Measurements from ENCODE around the gene ASGR2. TPM values are rescaled to one million over a fixed set of nuclear protein-coding genes. Genes with fewer than 3 reads are reported as not detected.

Gene ASGR2
- total RNA-seq, 1 donor from 2014 or later: not detected

- intact Hi-C loops (cut with micrococcal nuclease): no loop called here
Measured at GRCh38 chr17:7078711-7079110, 35.9 kb downstream of the ASGR2 start.

DNA sequence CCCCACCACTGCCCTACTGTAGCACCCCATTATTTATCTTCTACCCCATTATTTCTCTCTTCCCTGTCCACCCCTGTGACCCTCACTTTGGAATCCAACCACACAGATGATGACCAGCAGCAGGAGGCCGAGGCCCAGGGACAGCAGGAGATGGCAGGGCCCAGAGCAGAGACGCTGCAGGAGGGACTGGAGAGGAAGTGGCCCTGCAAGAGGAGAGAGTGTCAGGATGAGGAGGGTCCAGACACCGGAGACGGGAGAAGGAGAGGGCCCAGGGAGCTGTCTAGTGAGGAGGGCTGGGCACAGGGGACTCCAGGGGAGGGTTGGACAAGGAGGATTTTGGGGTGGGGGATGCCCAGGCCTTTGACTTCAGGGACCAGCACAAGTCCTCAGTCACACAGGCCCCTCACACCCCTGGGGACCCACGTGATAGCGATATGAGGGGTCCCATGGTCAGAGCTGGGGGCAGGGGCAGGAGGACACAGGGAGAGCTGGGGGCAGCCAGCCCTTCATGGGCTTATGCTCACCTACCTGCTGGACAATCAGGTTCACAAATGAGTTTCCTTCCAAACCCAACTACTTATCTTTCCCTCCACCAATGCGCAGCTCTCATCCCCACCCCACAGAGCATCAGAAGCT, 36.6 kb downstream of the ASGR2 start:
- intact Hi-C loops (cut with micrococcal nuclease): no loop called here
- Mint-ChIP-seq H3K4me1 (peaks cover 12% of the 10 kb centered on the region), H3K9me3 (no peaks in the 10 kb centered on the region), H3K27ac (no peak overlapping the region), H3K4me3 (no peak overlapping the region), H3K27me3 (peaks cover 7% of the 10 kb centered on the region), H3K36me3 (ENCODE audit: low read depth) (no peaks in the 10 kb centered on the region)
- no peak for DNase-seq

More at GRCh38 chr17:7078711-7079110, 35.9 kb downstream of the ASGR2 start:
- H3K36me3 Mint-ChIP-seq (ENCODE audit: low read depth): no peaks in the 10 kb centered on the region
- DNase-seq: no peak
- H3K27ac Mint-ChIP-seq: no peak overlapping the region
- no peaks in the 10 kb centered on the region for H3K9me3 Mint-ChIP-seq
- H3K4me1 Mint-ChIP-seq: peaks cover 14% of the 10 kb centered on the region
- no peak overlapping the region for H3K4me3 Mint-ChIP-seq
- peaks cover 9% of the 10 kb centered on the region for H3K27me3 Mint-ChIP-seq

DNA sequence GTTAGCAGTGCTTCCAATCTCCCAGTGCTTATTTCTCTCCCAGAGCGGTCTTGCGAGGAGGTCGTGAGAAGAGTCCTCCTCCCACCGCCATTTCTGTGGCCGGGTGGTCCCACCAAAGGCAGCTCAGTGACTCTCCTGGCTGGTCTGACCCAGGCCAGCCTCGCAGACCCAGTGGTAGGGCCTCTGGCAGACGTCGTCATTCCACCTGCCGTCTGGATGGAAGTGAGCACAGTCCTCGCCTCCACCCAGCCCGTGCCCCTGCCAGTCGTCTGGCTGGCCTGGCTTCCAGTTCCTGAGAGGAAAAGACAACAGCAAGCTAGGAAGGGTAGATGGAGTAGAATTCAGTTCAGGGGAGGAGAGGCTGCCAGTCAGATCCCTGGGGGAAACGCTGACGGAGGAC, 39.7 kb downstream of the ASGR2 start:
- no peak for DNase-seq
- Mint-ChIP-seq H3K27ac (no peak overlapping the region), H3K36me3 (ENCODE audit: low read depth) (no peaks in the 10 kb centered on the region), H3K4me3 (no peak overlapping the region), H3K4me1 (no peaks in the 10 kb centered on the region), H3K27me3 (peaks cover 11% of the 10 kb centered on the region), H3K9me3 (no peaks in the 10 kb centered on the region)
- intact Hi-C loops (cut with micrococcal nuclease): no loop called here

DNA sequence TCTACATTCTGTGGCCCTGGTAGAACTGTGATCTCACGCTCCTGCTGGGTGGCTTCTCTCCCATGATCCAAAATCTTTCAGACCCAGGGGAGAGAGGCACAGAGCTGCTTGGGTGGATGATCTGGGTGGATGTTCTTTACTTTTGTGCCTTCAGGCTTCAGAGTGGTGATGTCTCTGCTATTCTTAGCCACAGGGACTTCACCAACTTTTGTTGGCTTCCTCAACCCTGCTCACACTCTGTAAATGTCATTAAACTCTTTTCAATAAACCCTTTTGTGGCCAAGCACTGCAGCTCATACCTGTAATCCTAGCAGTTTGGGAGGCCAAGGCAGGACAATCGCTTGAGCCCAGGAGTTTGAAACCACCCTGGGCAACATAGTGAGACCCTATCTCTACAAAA, 42.2 kb downstream of the ASGR2 start:
- intact Hi-C loops (cut with micrococcal nuclease): no loop called here
- no peak overlapping the region for H3K4me3 Mint-ChIP-seq
- H3K27me3 Mint-ChIP-seq: peaks cover 13% of the 10 kb centered on the region
- no peaks in the 10 kb centered on the region for H3K36me3 Mint-ChIP-seq (ENCODE audit: low read depth)
- no peaks in the 10 kb centered on the region for H3K4me1 Mint-ChIP-seq
- H3K9me3 Mint-ChIP-seq: peaks cover 12% of the 10 kb centered on the region
- H3K27ac Mint-ChIP-seq: no peak overlapping the region
- no peak for DNase-seq

DNA sequence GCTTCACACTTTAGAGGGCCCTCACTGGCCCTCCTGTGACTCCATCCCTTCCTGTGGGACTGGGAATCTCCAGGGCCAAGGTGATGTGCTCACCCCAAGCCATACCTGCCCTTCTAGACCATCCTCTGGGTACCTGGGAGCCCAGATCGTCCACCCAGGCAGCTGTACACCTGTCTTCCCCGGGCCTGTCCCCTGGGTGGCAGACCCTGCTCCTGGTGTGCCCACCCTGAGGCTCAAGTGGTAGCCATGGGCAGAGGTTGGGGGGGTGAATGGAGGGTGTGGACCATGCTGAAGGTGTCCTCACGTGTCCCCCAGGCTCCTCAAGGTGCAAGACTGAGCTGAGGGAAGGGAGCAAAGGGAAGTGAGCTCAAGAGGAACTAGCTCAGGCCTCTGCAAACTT, 43.9 kb downstream of the ASGR2 start:
- H3K27me3 Mint-ChIP-seq: peaks cover 13% of the 10 kb centered on the region
- H3K4me3 Mint-ChIP-seq: no peak overlapping the region
- no peak overlapping the region for H3K27ac Mint-ChIP-seq
- H3K9me3 Mint-ChIP-seq: peaks cover 12% of the 10 kb centered on the region
- no peaks in the 10 kb centered on the region for H3K4me1 Mint-ChIP-seq
- intact Hi-C loops (cut with micrococcal nuclease): no loop called here
- H3K36me3 Mint-ChIP-seq (ENCODE audit: low read depth): no peaks in the 10 kb centered on the region
- no peak for DNase-seq

GRCh38 chr17:7068268-7068667, 46.4 kb downstream of the ASGR2 start:
- intact Hi-C loops (cut with micrococcal nuclease): no loop called here
- no peak for DNase-seq
- no peaks in the 10 kb centered on the region for H3K36me3 Mint-ChIP-seq (ENCODE audit: low read depth)
- peaks cover 16% of the 10 kb centered on the region for H3K27me3 Mint-ChIP-seq
- H3K4me1 Mint-ChIP-seq: no peaks in the 10 kb centered on the region
- no peak overlapping the region for H3K27ac Mint-ChIP-seq
- peaks cover 12% of the 10 kb centered on the region for H3K9me3 Mint-ChIP-seq
- no peak overlapping the region for H3K4me3 Mint-ChIP-seq

GRCh38 chr17:7067198-7067597, 47.4 kb downstream of the ASGR2 start:
- intact Hi-C loops (cut with micrococcal nuclease): no loop called here
- H3K27ac Mint-ChIP-seq: no peak overlapping the region
- no peaks in the 10 kb centered on the region for H3K4me1 Mint-ChIP-seq
- DNase-seq: no peak
- H3K27me3 Mint-ChIP-seq: peaks cover 8% of the 10 kb centered on the region
- H3K36me3 Mint-ChIP-seq (ENCODE audit: low read depth): no peaks in the 10 kb centered on the region
- H3K4me3 Mint-ChIP-seq: no peak overlapping the region
- H3K9me3 Mint-ChIP-seq: peaks cover 12% of the 10 kb centered on the region

DNA sequence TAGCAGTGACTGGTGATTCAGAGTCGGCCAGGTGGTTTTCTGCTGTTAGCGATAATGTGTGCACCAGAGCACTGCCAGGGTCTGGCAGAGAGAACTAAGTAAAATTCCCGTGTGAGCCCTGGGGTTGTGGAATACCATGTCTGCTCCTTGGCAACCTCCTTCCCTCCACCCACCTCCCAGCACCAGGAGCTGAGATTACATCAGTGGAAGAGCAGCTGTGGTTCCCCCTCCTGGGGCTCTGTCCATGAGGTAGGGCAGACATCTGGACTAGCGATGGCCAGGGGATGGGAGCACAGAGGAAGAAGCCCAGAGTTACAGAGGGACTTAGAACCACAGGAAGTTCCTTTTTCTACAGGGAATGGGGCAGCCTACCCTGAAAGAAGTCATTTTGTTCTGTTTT, 50.4 kb downstream of the ASGR2 start:
- H3K4me1 Mint-ChIP-seq: peaks cover 7% of the 10 kb centered on the region
- H3K27ac Mint-ChIP-seq: no peak overlapping the region
- H3K27me3 Mint-ChIP-seq: peaks cover 4% of the 10 kb centered on the region
- H3K9me3 Mint-ChIP-seq: peaks cover 12% of the 10 kb centered on the region
- DNase-seq: no peak
- no peaks in the 10 kb centered on the region for H3K36me3 Mint-ChIP-seq (ENCODE audit: low read depth)
- intact Hi-C loops (cut with micrococcal nuclease): no loop called here
- H3K4me3 Mint-ChIP-seq: no peak overlapping the region

GRCh38 chr17:7063518-7064094, 51.0 kb downstream of the ASGR2 start:
- Mint-ChIP-seq H3K27me3 (peaks cover 7% of the 10 kb centered on the region), H3K4me3 (no peak overlapping the region), H3K27ac (no peak overlapping the region), H3K9me3 (peaks cover 7% of the 10 kb centered on the region), H3K4me1 (peaks cover 13% of the 10 kb centered on the region), H3K36me3 (ENCODE audit: low read depth) (no peaks in the 10 kb centered on the region)
- intact Hi-C loops (cut with micrococcal nuclease): no loop called here
- DNase-seq: no peak

- Mint-ChIP-seq H3K27ac (peak overlapping the region; percentile 82), H3K4me1 (peaks cover 13% of the 10 kb centered on the region), H3K4me3 (no peak overlapping the region), H3K36me3 (ENCODE audit: low read depth) (no peaks in the 10 kb centered on the region), H3K27me3 (peaks cover 8% of the 10 kb centered on the region), H3K9me3 (no peaks in the 10 kb centered on the region)
- DNase-seq: peak; percentile 63
- intact Hi-C loops (cut with micrococcal nuclease): no loop called here
Measured at GRCh38 chr17:7060165-7060891, 54.3 kb downstream of the ASGR2 start.

DNA sequence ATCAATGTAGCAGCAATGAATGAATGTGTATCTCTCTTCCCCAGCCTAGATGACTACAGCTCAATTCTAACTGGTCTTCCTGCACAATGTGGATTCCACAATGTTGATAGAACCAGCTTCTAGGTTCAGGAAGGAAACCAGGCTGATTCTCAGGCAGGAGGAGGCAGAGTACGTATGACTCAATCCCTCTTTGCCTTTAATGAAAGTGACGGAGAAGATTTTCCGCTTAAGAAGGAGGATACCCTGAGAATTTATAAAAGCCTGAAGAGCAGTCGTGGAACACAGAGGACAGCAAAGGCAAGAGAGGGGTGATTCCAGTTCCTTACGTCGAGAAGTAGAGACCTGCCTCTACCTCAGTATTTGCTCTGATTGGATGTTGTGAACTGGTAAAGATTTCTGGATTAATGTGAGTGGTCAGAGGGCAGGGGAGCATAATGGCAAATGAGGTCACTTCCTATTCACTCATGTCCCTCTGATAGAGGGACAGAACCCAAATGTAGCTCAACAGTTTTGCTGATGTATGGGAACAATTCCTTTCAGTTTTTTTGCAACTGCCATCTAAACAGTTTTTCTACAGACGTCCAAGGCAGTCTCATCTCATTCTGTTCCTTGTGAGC, 55.7 kb downstream of the ASGR2 start:
- no peak for DNase-seq
- Mint-ChIP-seq H3K27ac (no peak overlapping the region), H3K4me3 (no peak overlapping the region), H3K36me3 (ENCODE audit: low read depth) (no peaks in the 10 kb centered on the region), H3K9me3 (no peaks in the 10 kb centered on the region), H3K4me1 (peaks cover 13% of the 10 kb centered on the region), H3K27me3 (peaks cover 8% of the 10 kb centered on the region)
- intact Hi-C loops (cut with micrococcal nuclease): no loop called here

GRCh38 chr17:7056386-7056785, 58.2 kb downstream of the ASGR2 start:
- no peaks in the 10 kb centered on the region for H3K9me3 Mint-ChIP-seq
- no peaks in the 10 kb centered on the region for H3K36me3 Mint-ChIP-seq (ENCODE audit: low read depth)
- no peak for DNase-seq
- intact Hi-C loops (cut with micrococcal nuclease): no loop called here
- peaks cover 15% of the 10 kb centered on the region for H3K4me1 Mint-ChIP-seq
- H3K4me3 Mint-ChIP-seq: no peak overlapping the region
- H3K27me3 Mint-ChIP-seq: peaks cover 5% of the 10 kb centered on the region
- H3K27ac Mint-ChIP-seq: no peak overlapping the region
